Liver (tissue), 2 donors: ENCODE data around the gene EPX.

Experiments used
- CTCF ChIP-seq: fragments of 150-350 bp; IDR thresholded peaks from 2 replicates; pipeline ENCODE4 v1.5.1; 2017; ENCODE audit warnings: improper control_type of control experiment, low read depth, low read length; ENCODE audit not compliant: missing input control
- MAX ChIP-seq: IDR thresholded peaks from 2 replicates; pipeline ENCODE4 v1.6.1; 2016; ENCODE audit warnings: antibody characterized with exemption
- REST ChIP-seq: IDR thresholded peaks from 2 replicates; pipeline ENCODE4 v1.6.1; 2016; ENCODE audit warnings: antibody characterized with exemption, mild to moderate bottlenecking
- donor health status: healthy.

- TF ChIP-seq MAX = no peak
- TF ChIP-seq CTCF = no peak
- TF ChIP-seq REST = no peak
Measured at GRCh38 chr17:58184308-58184985, 8.1 kb upstream of the EPX start.
